Left lung (tissue), 10 donors: Measurements from ENCODE around the gene HAPLN3. TPM values are rescaled to one million over a fixed set of nuclear protein-coding genes. Genes with fewer than 3 reads are reported as not detected.

Experiments used
- ATAC-seq: fragments of 200-7000 bp; cut with Tn5 transposase; one replicate; pipeline ENCODE4 v1.9.1; 2020; ENCODE audit warnings: moderate library complexity
- DNase-seq, 4 donors: peaks; one replicate each; pipeline ENCODE4 v3.0.0-alpha.2; 2013 to 2020
- H3K27ac ChIP-seq, 2 donors: fragments of 200-600 bp; sonication (generic) in 1 of 2; one replicate each; pipeline versions ENCODE4 v1.5.0 to v1.8.0; 2020 to 2021
- H3K27me3 ChIP-seq, 2 donors: fragments of 200-600 bp; sonication (generic) in 1 of 2; one replicate each; pipeline versions ENCODE4 v1.5.0 to v1.8.0; 2020 to 2021
- H3K36me3 ChIP-seq, 2 donors: fragments of 200-600 bp; sonication (generic) in 1 of 2; one replicate each; pipeline versions ENCODE4 v1.5.0 to v1.8.0; 2020 to 2021
- H3K4me1 ChIP-seq, 2 donors: fragments of 200-600 bp; one replicate each; pipeline ENCODE4 v1.8.0; 2021
- H3K4me3 ChIP-seq, 2 donors: fragments of 200-600 bp; sonication (generic) in 1 of 2; one replicate each; pipeline versions ENCODE4 v1.5.0 to v1.8.0; 2020 to 2021; ENCODE audit warnings: mild to moderate bottlenecking in 1 of 2
- H3K9me3 ChIP-seq, 2 donors: fragments of 200-600 bp; sonication (generic) in 1 of 2; one replicate each; pipeline versions ENCODE4 v1.5.0 to v1.8.0; 2020 to 2021
- CTCF ChIP-seq, 2 donors: fragments of 200-600 bp; sonication (generic) in 1 of 2; IDR thresholded peaks; one replicate each; pipeline versions ENCODE4 v1.5.0 to v1.8.0; 2021; ENCODE audit warnings: antibody characterized with exemption in 2 of 2
- intact Hi-C, 2 donors: fragments of 100-400 bp; cut with DNase I; formaldehyde crosslinking; loops; one replicate each; pipeline versions ENCODE4 v1.11.2 to v1.14.2; 2022
- polyA plus RNA-seq, 6 donors: library from polyadenylated mRNA; unstranded; fragments of 120-200 nt; gene quantifications; one replicate each; pipeline ENCODE4 v1.2.1, GENCODE V29; 2013; ENCODE audit not compliant: insufficient read length in 6 of 6
- total RNA-seq, 2 donors: library from RNA; stranded (reverse); fragmentation: NEBNext Ultra II Directional; extraction: Animal tissue kit (Norgen Biotek cat#: 25700); gene quantifications; one replicate each; pipeline ENCODE4 v1.2.1, GENCODE V29; 2021
- donor health status: DM: no; HTN: yes; CAD: no.
- donor health status: DM: no; HTN: no; CAD: no.

HAPLN3 gene
- total and polyA plus RNA-seq, 8 donors: 2.4 to 10.6 (median 4.4) TPM

- DNase-seq (no peak), ATAC-seq (no peak)
- Histone ChIP-seq H3K9me3 (no peaks in the 10 kb centered on the region), H3K27me3 (no peaks in the 10 kb centered on the region), H3K4me1 (no peaks in the 10 kb centered on the region), H3K4me3 (no peak overlapping the region), H3K27ac (no peak overlapping the region), H3K36me3 (no peaks in the 10 kb centered on the region)
- intact Hi-C loops: no loop called here
- TF ChIP-seq CTCF (IDR thresholded peaks at IDR 0.05): no peak
These were observed 62.3 kb downstream of the HAPLN3 start for GRCh38 chr15:88832820-88833730.

GRCh38 chr15:88830016-88830415 is 65.3 kb downstream of the HAPLN3 start:
- Histone ChIP-seq H3K27ac (no peak overlapping the region), H3K27me3 (peaks cover 0 to 8% of the 10 kb centered on the region in 2 donors), H3K4me3 (no peak overlapping the region), H3K4me1 (no peaks in the 10 kb centered on the region), H3K36me3 (no peaks in the 10 kb centered on the region), H3K9me3 (no peaks in the 10 kb centered on the region)
- no peak for TF ChIP-seq CTCF (IDR thresholded peaks at IDR 0.05)
- DNase-seq: no peak
- intact Hi-C loops: no loop called here
- no peak for ATAC-seq

- Histone ChIP-seq H3K27me3 (peaks cover 0 to 10% of the 10 kb centered on the region in 2 donors), H3K4me3 (no peak overlapping the region), H3K27ac (no peak overlapping the region), H3K9me3 (no peaks in the 10 kb centered on the region), H3K36me3 (no peaks in the 10 kb centered on the region), H3K4me1 (no peaks in the 10 kb centered on the region)
- DNase-seq: no peak
- intact Hi-C loops: no loop called here
- no peak for TF ChIP-seq CTCF (IDR thresholded peaks at IDR 0.05)
- no peak for ATAC-seq
These were observed 66.6 kb downstream of the HAPLN3 start for GRCh38 chr15:88828791-88829190.

Other genes starting within 250 kb of the HAPLN3 start
- under 1 TPM; 0.65 to 0.99 TPM for gene ACAN, start 92.1 kb downstream of the HAPLN3 start, total RNA-seq
- 1 to 10 TPM in 3 of 6 donors, under 1 TPM in 3; 0.52 to 1.4 (median 0.93) TPM for gene ACAN, start 92.1 kb downstream of the HAPLN3 start, polyA plus RNA-seq
- gene MFGE8, start 17.8 kb upstream of the HAPLN3 start, total RNA-seq: 100 to 1,000 TPM; 131 to 142 TPM
- 100 to 1,000 TPM; 103 to 150 (median 130) TPM for gene MFGE8, start 17.8 kb upstream of the HAPLN3 start, polyA plus RNA-seq
- gene ABHD2, start 192.9 kb upstream of the HAPLN3 start, total RNA-seq: 100 to 1,000 TPM; 214 to 231 TPM
- 10 to 100 TPM; 35.4 to 51.1 (median 45.2) TPM for gene ABHD2, start 192.9 kb upstream of the HAPLN3 start, polyA plus RNA-seq